NCI-H1105 treated with DMSO at 0.1 percent for 48 hours (cell line): Measurements from ENCODE around the gene TMEM62.
"Not testable (repeated sequence)": the region's sequence is repeated elsewhere in the genome, so short reads cannot be mapped to it uniquely, and the experiment has no call there.

ENCODE experiments used
- DNase-seq: peaks from one replicate; lab custom pipeline; 2025; lab: John Stamatoyannopoulos, UW

TMEM62 gene

DNA sequence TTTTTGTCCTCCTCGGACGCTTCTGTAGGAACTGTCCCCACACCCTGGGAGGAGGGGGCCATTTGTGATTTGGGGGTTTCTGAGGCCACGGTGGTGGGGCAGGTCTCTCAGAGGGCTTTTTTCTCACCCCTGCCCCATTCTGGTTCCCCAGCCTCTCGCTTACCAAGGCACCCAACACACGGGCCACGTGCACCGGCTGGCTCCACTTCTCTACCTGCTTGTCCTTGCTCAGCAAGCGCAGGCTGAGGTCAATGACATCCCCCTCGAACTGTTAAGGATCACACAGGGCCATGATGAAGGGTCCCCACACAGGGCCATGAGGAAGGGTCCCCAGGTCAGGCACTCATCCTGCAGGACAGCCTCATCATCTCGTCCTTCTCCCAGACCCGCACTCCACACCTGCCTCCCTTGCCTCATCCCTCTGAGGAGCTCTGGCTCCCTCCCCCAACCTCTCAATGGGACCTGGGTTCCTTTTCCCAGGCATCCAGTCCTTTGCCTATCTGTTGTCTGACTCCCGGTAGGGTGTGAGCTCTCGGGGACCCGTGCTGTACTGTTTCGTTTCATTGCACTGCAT is 76.9 kb downstream of the TMEM62 start:
- DNase-seq, result no peak

DNA sequence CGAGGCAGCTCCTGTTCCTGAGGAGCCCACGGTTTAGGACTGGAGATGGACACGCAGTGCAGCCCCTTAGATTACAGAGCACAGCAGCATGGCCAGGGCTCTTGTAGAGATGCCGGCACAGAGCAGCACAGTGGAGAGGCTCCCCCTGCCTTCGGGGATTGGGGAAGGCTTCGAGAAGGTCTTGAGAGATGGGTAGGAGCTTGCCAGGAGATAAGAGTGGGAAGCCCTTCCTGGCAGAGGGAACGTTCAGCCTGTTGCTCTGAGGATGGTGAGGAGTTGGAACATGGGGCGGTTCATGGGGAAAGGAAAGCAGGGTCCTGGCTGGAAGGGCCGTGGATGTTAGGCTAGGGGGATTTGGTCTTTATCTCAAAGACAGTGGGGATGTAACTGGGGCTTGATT is 77.4 kb downstream of the TMEM62 start:
- no peak for DNase-seq

DNA sequence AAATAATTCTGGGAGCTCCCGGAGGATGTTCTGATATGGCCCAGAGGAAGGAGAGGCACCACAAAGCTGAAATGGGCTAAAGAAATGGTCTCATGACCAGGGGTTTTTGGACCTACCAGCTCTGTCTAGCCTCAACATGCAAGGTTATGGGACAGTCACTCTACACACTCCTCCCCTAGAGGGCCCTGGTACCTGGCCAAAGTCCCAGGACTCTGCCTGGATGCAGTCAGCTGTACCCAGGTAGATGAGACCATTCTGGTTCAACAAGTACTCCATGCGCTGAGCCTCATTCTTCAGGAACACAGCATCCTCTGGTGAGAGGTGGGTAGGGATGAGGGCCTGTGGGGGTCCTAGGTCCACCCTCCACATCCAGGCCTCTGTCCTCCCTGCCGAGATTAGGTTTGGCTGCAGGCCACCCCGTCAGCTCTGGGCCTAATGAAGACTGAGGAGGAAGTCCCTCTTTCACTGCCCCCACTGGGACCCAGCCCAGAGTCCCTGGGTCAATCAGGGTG is 77.9 kb downstream of the TMEM62 start:
- DNase-seq, result no peak

DNA sequence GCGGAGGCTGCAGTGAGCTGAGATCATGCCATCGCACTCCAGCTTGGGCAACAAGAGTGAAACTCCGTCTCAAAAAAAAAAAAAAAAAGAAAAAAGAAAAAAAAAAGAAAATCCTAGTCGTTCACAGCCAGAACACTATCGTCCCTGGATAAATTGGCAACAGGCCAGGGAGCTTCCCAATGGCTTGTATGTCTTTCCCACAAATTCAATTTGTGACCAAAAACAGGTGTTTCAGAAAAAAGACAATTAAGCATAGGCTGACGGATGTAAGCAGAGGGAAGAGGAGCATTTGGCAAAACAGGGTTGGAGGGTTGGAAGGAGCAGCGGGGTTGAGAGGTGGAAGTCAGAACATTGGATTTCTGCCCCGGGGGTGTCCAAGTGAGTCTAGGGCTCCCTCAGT is 78.9 kb downstream of the TMEM62 start:
- no peak for DNase-seq

DNA sequence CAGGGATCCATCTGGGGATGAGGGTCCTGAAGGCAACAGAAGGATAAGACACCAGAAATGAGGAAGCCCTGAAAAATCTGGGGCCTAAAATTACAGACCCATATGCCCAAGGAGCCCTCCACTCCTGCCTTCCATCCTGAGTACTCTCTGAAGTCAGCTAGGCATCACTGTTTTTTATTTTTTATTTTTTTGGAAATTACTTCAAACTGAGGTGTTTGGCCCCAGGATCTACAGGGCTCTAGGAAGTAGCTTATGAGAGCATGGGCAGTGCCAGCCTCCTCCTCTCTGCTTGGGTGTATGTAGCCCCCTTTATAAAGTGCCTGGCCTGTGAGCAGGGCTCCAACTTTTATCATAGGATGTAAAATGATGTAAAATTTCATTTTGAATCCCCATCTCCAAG is 79.6 kb downstream of the TMEM62 start:
- DNase-seq, result no peak

DNA sequence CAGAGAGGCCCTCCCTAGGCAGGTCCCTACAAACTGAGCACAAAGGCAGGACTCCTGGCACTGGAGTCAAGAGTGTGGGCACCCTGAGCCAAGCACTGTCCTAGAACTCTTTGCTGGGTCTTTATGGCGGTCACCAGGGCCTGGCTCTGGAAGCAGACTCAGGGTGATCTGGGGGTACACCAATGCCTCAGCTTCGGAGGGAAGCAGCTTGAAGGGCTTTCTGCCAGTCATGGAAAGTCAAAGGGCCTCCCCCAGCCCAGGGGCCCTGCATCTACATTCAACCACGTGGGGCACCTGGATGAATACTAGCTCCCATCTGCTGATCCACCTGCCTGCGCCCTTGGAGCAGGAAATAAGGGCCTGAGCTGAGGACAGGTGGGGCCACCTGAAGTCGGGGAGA is 80.1 kb downstream of the TMEM62 start:
- DNase-seq, result no peak

GRCh38 chr15:43214169-43214568 is 80.8 kb downstream of the TMEM62 start:
- no peak for DNase-seq

DNA sequence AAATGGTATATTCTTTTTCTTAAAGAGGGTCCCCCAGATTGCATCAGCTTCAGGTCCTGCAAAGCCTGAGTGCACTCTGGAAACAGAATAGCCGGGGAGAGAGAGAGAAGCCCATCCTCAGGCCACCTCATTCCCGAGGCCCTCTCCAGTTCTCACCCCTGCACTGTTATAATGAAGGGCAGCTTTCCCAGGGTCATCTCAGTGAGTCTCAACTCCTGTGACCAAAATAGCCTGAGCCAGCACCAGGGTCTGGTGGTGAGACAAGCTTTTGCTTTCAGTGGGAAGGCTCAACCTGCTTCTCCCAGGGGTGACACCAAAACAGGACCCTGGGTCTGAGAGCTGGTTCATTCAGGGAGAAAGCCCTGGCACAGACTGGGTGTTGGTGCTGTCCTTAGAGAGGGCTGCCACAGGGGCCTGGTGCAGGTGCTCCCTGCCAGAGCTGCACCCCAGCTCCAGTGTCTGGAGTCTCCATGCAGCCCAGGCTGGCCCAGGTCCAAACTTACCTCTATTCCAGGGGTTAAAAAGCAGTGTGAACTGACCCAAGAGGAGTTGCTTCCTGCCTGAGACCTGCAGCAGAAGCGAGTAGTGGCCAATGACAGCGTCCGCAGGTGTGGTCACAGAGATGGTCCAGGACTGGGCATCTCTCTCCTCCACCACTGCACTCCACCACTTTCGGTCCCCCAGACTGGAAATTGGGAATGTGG is 81.4 kb downstream of the TMEM62 start:
- DNase-seq, result no peak

DNA sequence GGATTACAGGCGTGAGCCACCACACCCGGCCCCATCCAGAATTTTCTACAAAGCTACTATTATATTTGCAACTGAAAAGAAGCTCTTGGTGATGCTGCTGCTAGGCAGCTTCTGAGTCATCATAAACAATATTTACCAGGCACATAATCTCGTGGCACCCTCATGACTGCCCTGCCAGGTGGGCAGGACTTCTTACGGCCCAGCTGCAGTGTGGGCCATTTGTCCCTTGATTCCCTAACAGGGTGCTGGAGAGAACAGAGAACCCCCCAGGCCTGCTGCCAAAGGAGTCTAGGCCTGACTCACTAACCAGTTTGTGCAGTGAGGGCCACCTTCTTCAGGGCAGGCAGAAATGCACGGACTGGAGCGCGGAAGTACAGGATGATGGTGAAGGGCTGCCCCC is 82.6 kb downstream of the TMEM62 start:
- DNase-seq, result no peak

- DNase-seq, result no peak
Observed at GRCh38 chr15:43218908-43219706, 85.7 kb downstream of the TMEM62 start.

- DNase-seq, result no peak
Observed at GRCh38 chr15:43219929-43220928, 86.8 kb downstream of the TMEM62 start.

GRCh38 chr15:43220991-43221403 is 87.6 kb downstream of the TMEM62 start, which contains the start of gene EPB42:
EPB42 (minus strand) TSS chr15:43221018; CDS start chr15:43220825, 193 bp downstream.
- DNase-seq, result no peak

GRCh38 chr15:43221422-43221821 is 88.0 kb downstream of the TMEM62 start:
- no peak for DNase-seq

GRCh38 chr15:43225201-43225949 is 92.0 kb downstream of the TMEM62 start:
- peak; percentile 20 for DNase-seq

DNA sequence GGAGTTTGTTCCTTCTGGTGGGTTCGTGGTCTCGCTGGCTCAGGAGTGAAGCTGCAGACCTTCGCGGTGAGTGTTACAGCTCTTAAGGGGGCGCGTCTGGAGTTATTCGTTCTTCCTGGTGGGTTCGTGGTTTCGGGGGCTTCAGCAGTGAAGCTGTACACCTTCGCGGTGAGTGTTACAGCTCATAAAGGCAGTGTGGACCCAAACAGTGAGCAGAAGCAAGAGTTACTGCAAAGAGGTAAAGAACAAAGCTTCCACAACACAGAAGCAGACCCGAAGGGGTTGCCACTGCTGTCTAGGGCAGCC is 92.5 kb downstream of the TMEM62 start:
- not testable (repeated sequence) for DNase-seq

DNA sequence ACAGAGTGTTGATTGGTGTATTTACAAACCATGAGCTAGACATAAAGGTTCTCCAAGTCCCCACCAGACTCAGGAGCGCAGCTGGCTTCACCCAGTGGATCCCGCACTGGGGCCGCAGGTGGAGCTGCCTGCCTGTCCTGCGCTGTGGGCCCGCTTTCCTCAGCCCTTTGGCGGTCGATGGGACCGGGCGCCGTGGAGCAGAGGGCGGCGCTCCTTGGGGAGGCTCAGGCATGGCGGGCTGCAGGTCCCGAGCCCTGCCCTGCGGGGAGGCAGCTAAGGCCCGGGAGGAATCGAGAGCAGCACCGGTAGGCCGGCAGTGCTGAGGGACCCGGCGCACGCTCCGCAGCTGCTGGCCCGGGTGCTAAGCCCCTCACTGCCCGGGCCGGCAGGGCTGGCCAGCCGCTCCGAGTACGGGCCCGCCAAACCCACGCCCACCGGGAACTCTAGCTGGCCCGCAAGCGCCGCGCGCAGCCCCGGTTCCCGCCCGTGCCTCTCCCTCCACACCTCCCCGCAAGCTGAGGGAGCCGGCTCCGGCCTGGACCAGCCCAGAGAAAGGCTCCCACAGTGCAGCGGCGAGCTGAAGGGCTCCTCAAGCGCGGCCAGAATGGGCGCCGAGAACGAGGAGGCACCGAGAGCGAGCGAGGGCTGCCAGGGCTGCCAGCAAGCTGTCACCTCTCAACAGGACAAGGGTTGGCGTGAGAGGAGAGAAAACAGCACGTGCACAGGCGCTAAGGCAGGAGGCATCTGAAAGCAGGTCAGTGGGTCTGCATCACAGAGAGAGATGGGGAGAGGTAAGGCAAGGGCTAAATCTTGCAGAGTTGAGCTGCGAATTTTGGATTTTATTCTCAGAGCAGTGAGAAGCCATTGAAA is 93.3 kb downstream of the TMEM62 start:
- no peak for DNase-seq

GRCh38 chr15:43229977-43230376 is 96.6 kb downstream of the TMEM62 start:
- no peak for DNase-seq

- no peak for DNase-seq
Observed at GRCh38 chr15:43230640-43231115, 97.3 kb downstream of the TMEM62 start.

DNA sequence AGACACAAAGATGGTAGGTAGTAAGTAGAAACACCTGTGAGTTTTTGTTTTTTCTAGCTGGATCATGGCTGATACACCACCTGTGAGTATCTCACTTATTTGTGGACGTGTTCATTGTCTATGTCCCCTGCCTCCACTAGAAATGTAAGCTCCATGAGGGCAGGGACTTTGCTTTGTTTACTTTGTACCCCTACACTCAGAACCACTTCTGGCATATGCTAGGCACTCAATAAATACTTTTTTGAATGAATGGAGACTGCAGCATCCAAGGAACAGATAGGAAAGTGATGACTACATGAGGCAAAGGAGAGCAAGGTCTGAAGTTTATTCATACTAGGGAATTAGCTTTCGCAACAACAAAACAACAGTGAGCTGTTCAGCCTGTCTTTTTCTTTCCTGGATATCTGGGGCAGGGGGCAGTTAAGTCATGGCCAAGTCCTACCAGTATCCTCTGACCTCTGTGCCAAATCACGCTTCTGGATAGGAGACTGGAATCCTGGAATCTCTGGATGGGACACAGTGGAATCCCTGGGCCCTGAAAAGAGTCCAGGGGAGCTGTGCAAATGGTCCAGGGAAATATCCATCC is 99.0 kb downstream of the TMEM62 start:
- no peak for DNase-seq
